DND-41 (cell line): ENCODE results near the gene MTHFS.

Source experiments
- CTCF ChIP-seq: IDR thresholded peaks from 2 replicates; pipeline ENCODE4 v1.5.1; 2012; ENCODE audit warnings: borderline replicate concordance, low read length, moderate library complexity, mild to moderate bottlenecking; ENCODE audit not compliant: poor library complexity, severe bottlenecking; ENCODE audit errors: extremely low read depth
- EZH2 ChIP-seq: IDR thresholded peaks from 3 replicates; pipeline ENCODE4 v1.6.1; 2012; ENCODE audit warnings: borderline replicate concordance, low read depth, mild to moderate bottlenecking, moderate library complexity, low read length, inconsistent platforms; ENCODE audit not compliant: severe bottlenecking

- TF ChIP-seq CTCF (no peak), EZH2 (no peak)
These were observed 36.2 kb downstream of the MTHFS start for GRCh38 chr15:79860661-79861060.
